ENCODE measurements around the gene HS3ST3A1.

HS3ST3A1 gene

GRCh38 chr17:13597723-13598347, 3.9 kb downstream of the HS3ST3A1 start:
- FAIRE-seq (no peak), DNase-seq (ENCODE audit: insufficient read length) (no peak)

GRCh38 chr17:13596241-13596923, 5.3 kb downstream of the HS3ST3A1 start:
- TF ChIP-seq TAF1 (IDR thresholded peaks at IDR 0.05; ENCODE audit: borderline replicate concordance, low read depth, low read length) (no peak), POLR2A (IDR thresholded peaks at IDR 0.05; ENCODE audit: low read depth, low read length) (no peak), POLR2AphosphoS5 (IDR thresholded peaks at IDR 0.05; ENCODE audit: low read depth, low read length) (no peak)
- FAIRE-seq = no peak
- no peak for DNase-seq (ENCODE audit: insufficient read length)

More at GRCh38 chr17:13597723-13598347, 3.9 kb downstream of the HS3ST3A1 start:
- TF ChIP-seq POLR2AphosphoS5 (IDR thresholded peaks at IDR 0.05; ENCODE audit: low read depth, low read length) = no peak
- no peak for TF ChIP-seq TAF1 (IDR thresholded peaks at IDR 0.05; ENCODE audit: borderline replicate concordance, low read depth, low read length)
- no peak for TF ChIP-seq POLR2A (IDR thresholded peaks at IDR 0.05; ENCODE audit: low read depth, low read length)

GRCh38 chr17:13595599-13595899, 6.2 kb downstream of the HS3ST3A1 start:
- TF ChIP-seq POLR2AphosphoS5 (IDR thresholded peaks at IDR 0.05; ENCODE audit: low read depth, low read length) = no peak
- no peak for TF ChIP-seq TAF1 (IDR thresholded peaks at IDR 0.05; ENCODE audit: borderline replicate concordance, low read depth, low read length)
- no peak for TF ChIP-seq POLR2A (IDR thresholded peaks at IDR 0.05; ENCODE audit: low read depth, low read length)
- no peak for FAIRE-seq

GRCh38 chr17:13594762-13595598, 6.7 kb downstream of the HS3ST3A1 start:
- TF ChIP-seq POLR2AphosphoS5 (IDR thresholded peaks at IDR 0.05; ENCODE audit: low read depth, low read length) (no peak), POLR2A (IDR thresholded peaks at IDR 0.05; ENCODE audit: low read depth, low read length) (no peak), TAF1 (IDR thresholded peaks at IDR 0.05; ENCODE audit: borderline replicate concordance, low read depth, low read length) (no peak)
- FAIRE-seq = peak; percentile 84
- DNase-seq (ENCODE audit: insufficient read length) = peak; percentile 29

More at GRCh38 chr17:13595599-13595899, 6.2 kb downstream of the HS3ST3A1 start:
- DNase-seq (ENCODE audit: insufficient read length) = no peak

GRCh38 chr17:13594310-13594709, 7.4 kb downstream of the HS3ST3A1 start:
- TF ChIP-seq POLR2AphosphoS5 (IDR thresholded peaks at IDR 0.05; ENCODE audit: low read depth, low read length) = no peak
- TF ChIP-seq POLR2A (IDR thresholded peaks at IDR 0.05; ENCODE audit: low read depth, low read length) = no peak
- TF ChIP-seq TAF1 (IDR thresholded peaks at IDR 0.05; ENCODE audit: borderline replicate concordance, low read depth, low read length) = no peak
- DNase-seq (ENCODE audit: insufficient read length) = no peak
- FAIRE-seq = no peak

GRCh38 chr17:13593757-13594156, 8.0 kb downstream of the HS3ST3A1 start:
- FAIRE-seq (no peak), DNase-seq (ENCODE audit: insufficient read length) (no peak)
- TF ChIP-seq TAF1 (IDR thresholded peaks at IDR 0.05; ENCODE audit: borderline replicate concordance, low read depth, low read length) (no peak), POLR2AphosphoS5 (IDR thresholded peaks at IDR 0.05; ENCODE audit: low read depth, low read length) (no peak), POLR2A (IDR thresholded peaks at IDR 0.05; ENCODE audit: low read depth, low read length) (no peak)

- DNase-seq (ENCODE audit: insufficient read length) (no peak), FAIRE-seq (no peak)
- no peak for TF ChIP-seq POLR2A (IDR thresholded peaks at IDR 0.05; ENCODE audit: low read depth, low read length)
- no peak for TF ChIP-seq POLR2AphosphoS5 (IDR thresholded peaks at IDR 0.05; ENCODE audit: low read depth, low read length)
- TF ChIP-seq TAF1 (IDR thresholded peaks at IDR 0.05; ENCODE audit: borderline replicate concordance, low read depth, low read length) = no peak
Observed at GRCh38 chr17:13593021-13593751, 8.5 kb downstream of the HS3ST3A1 start.

GRCh38 chr17:13592427-13592826, 9.3 kb downstream of the HS3ST3A1 start:
- DNase-seq (ENCODE audit: insufficient read length) = no peak
- TF ChIP-seq POLR2A (IDR thresholded peaks at IDR 0.05; ENCODE audit: low read depth, low read length) = no peak
- no peak for TF ChIP-seq POLR2AphosphoS5 (IDR thresholded peaks at IDR 0.05; ENCODE audit: low read depth, low read length)
- no peak for TF ChIP-seq TAF1 (IDR thresholded peaks at IDR 0.05; ENCODE audit: borderline replicate concordance, low read depth, low read length)
- FAIRE-seq = no peak

GRCh38 chr17:13590441-13590840, 11.3 kb downstream of the HS3ST3A1 start:
- DNase-seq (ENCODE audit: insufficient read length) (no peak), FAIRE-seq (no peak)
- no peak for TF ChIP-seq POLR2A (IDR thresholded peaks at IDR 0.05; ENCODE audit: low read depth, low read length)
- TF ChIP-seq POLR2AphosphoS5 (IDR thresholded peaks at IDR 0.05; ENCODE audit: low read depth, low read length) = no peak
- no peak for TF ChIP-seq TAF1 (IDR thresholded peaks at IDR 0.05; ENCODE audit: borderline replicate concordance, low read depth, low read length)

- FAIRE-seq = no peak
Observed at GRCh38 chr17:13589658-13590057, 12.1 kb downstream of the HS3ST3A1 start.

More at GRCh38 chr17:13589658-13590057, 12.1 kb downstream of the HS3ST3A1 start:
- no peak for DNase-seq (ENCODE audit: insufficient read length)
- no peak for TF ChIP-seq POLR2AphosphoS5 (IDR thresholded peaks at IDR 0.05; ENCODE audit: low read depth, low read length)
